Measurements from ENCODE around the gene LRRC47.

LRRC47 gene

DNA sequence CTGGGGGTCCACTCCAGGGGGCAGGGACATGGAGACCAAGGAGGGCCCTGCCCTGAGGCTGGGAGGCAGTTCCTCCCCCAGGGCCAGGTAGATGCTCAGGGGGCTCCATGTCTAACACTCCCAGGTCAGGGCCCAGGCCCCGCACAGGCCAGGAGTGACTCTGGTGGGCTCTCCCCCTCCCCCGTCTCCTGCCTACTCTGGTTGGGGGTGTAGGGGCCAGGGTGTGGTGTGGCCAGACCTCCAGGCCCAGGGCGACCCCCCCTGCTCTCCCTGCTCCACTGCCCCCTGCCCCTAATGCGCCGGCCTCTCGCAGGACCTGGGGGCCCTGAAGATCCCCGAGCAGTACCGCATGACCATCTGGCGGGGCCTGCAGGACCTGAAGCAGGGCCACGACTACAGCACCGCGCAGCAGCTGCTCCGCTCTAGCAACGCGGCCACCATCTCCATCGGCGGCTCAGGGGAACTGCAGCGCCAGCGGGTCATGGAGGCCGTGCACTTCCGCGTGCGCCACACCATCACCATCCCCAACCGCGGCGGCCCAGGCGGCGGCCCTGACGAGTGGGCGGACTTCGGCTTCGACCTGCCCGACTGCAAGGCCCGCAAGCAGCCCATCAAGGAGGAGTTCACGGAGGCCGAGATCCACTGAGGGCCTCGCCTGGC lies 63.7 kb downstream of the LRRC47 start:
- DNase-seq (ENCODE audit: low spot score): no peak

DNA sequence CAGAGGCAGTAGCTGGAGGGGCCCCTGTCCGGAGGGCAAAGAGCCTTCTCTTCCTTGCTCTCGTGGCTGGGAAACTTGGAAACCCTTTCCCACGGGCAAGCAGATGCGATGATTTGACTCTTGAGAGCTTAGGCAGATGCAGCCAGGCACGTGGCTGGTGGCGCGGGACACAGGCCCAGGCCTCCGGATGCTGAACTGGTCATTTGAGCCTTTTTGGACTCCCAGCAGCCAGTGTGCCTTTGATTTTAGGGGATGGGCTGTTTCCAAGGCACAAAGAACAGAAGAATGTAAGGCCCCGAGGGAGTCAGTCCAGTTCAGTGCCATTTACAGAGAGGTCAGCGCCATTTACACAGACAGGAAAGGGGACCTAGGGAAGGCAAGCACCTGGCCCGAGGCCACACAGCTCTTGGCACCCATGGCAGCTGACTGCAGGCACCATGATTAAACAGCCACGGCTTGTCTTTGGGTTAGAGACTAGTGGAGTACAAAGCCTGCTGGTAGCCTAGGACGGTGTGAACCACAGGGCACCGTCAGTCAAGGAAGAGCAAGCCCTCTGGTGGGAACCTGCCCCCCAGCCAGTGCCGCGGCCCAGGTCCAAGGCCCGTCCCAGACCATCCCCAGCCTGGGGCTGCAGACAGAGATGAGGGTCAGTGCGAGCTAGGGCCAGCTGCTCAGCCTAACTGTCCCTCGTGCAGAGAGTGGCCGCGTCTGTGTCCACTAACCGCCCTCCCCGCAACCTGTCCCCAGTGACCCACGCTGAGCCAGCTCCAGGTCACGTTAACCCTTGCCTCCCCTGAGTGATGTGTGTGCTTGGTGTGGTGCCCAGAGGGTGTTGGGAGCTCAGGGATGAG lies 64.5 kb downstream of the LRRC47 start:
- no peak for DNase-seq (ENCODE audit: low spot score)

DNA sequence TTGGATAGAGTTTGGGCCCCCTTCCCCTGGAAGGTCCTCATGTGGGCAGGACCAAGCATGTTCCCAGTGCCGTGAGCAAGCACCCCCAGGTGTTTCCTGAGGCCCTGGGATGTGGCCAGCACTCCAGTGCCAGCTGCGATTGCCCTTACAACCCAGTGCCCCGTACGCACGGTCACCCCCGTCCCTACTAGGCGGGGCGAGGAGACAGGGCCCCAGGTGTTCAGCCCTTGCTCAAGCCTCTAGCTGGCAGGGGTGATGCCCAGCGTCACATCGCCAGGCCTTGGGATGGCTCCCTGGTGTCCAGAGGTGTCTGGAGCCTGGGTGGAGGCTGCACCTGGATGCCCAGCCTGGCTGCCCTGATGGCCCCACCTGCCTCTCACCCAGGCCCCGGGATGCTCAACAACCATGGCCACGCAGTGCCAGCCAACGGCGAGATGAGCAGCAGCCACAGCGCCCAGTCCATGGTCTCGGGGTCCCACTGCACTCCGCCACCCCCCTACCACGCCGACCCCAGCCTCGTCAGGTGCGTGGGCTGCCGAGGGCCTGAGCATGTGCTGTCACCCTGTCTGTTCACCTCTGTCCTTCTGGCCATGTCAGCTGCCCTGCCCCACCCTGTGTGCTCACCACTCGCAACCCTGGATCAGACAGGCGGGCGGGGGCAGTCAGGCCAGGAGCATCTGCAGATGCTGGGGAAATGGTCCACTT lies 65.6 kb downstream of the LRRC47 start:
- no peak for DNase-seq (ENCODE audit: low spot score)

DNA sequence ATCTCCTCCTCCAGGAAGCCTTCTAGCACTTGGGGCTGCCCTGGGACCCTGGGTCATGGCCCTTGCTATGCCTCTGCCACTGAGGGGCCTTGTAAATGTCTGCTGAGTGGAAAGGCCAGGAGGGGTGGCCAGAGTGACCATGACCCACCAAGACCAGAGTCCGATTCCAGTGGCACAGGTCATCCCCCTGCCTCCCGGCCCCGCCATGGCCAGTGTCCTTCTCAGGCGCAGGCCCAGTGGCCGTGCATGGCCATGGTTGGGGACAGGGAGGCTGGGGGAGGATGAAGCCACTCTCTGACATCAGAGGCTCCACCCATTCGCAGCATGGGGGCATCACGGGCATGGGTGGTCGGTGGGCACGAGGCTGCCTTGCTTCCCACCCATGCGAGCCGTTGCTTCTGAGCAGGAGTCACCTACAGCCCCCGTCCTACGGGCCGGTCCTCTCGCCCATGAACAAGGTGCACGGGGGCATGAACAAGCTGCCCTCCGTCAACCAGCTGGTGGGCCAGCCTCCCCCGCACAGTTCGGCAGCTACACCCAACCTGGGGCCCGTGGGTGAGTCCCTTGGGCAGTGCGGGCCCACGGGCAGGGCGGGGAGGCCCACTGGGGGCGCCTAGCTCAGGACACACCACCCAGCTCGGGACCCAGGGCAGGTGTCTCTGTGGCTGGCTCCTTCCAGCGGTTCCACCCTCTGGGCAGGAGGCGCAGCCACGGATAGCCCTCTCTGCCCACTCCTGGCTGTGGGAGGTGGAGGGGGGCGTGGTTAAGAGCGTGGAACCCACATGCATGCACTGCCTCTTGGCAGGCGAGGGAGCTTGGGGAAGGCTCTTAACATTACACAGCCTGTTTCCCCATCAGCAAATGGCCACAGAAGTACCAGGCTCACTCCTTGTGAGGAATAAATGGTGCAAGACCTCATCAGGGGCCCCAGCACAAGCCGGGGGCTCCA lies 66.4 kb downstream of the LRRC47 start:
- DNase-seq (ENCODE audit: low spot score): no peak
